HG02870 (cell line): ENCODE data around the gene KLF1.
"Not testable (repeated sequence)": the region's sequence is repeated elsewhere in the genome, so short reads cannot be mapped to it uniquely, and the experiment has no call there.

Experiments
- ATAC-seq: cut with Tn5 transposase; IDR thresholded peaks from one replicate; pipeline ENCODE4 v1.9.1; 2021; ENCODE audit warnings: mild to moderate bottlenecking, moderate library complexity; ENCODE audit not compliant: unreplicated experiment

The KLF1 gene

DNA sequence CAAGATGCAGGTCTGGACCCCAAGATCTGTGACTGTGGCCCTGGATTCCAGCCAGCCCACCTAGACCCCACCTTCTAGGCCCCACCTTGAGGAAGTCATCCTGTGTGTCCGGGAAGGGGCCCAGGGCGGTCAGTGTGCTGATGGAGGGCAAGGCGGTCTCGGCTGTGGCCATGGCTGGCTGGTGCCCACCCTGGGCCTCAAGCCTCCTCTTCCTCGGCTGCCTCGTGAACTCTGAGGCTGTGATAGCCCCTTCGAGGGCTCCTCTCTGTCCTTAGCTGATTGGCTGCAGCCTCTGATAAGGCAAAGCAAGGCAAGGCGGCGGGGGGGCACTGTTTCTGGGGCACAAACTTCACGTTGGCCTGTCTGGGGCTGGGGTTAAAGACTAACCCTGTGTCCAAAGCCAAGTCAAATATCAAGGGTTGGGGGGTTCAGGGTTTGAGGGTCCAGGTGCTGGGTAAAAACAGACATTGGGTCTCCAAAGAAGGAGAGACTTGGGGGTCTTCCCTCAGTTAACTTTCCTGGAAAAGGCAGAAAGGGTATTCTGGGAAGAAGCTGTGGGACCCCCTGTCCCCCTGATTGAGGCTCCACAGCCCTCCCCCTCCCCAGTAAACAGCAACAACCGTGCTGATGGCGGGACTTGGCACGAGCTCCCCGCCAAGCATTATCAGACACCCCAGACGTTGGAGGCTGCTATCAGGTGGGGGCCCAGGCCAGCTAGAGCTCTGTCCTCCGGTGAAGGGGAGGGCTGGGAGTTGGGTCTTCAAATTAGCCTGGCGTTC is at the start of gene KLF1:
TSS of gene KLF1 (minus strand) at position 233 of the 779 bp plus-strand sequence. CDS start at position 172, 61 bp downstream.
- no peak for ATAC-seq

DNA sequence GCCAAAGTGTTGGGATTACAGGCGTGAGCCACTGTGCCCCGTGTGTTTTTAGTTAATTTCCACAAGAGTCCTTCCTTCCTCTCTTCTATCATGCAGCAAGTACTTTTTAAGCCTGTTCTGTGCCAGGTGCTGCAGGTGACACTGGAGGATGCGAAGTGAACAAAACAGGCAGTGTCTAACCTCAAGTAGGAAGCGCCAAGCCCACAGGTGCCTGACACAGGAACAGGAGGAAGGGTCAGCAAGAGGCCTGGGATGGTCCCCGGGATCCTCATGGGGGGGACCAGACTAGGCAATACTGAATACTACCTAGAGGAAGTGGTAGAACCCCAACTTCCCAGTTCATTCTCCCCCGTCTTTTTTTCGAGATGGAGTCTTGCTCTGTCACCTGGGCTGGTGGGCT is 49.6 kb upstream of the KLF1 start:
- no peak for ATAC-seq

DNA sequence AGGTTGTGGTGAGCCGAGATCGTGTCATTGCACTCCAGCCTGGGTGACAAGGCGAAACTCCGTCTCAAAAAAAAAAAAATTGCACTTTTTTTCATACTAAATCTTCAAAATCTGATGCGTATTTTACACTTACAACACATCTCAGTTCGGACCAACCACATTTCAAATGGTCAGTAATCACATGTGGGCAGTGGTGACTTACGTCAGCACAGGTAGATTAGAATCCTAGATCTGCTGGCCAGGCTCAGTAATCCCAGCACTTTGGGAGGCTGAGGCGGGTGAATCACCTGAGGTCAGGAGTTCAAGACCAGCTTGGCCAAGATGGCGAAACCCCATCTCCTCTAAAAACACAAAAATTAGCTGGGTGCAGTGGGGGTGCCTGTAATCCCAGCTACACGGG is 48.1 kb upstream of the KLF1 start:
- no peak for ATAC-seq

DNA sequence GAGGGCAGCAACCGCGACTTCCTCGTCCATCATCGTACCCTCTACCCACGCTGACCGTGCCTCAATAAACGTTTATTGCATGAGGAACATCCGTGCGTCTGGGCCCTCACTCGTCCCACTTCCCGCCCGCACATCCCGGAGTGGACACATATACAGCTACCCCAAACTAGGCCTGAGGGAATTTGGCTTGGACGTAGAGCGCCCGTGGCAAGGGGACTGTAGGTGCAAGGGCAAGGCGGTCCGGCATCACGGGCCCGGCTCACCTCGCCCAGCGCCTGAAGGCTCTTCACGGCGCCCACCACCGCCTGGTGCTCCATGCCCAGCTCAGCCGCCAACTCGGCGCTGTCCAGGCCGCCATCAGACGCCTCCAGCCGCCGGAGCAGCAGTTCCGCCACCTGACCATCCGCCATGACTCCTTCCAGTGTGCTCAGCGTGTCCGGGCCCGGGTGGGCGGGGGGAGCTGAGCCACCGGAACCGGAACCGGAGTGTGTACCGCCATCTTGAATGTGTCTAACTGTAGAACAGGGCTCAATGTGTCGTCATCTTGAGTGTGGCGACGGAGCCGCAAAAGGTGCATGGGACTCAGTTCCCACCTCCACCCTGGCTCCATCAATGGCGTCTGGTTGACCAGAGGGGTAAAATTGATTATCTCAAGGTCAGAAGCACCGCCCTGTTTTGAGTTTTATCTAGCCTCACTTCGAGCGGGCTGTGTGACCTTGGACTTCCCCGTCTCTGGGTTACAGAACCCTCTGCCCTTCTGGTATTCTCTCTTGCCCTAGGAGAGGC is 46.5 kb upstream of the KLF1 start, which contains the start of gene FARSA:
TSS of gene FARSA (minus strand) at position 425 of the 786 bp plus-strand sequence. CDS start at position 410, 15 bp downstream.
- peak; percentile 39 for ATAC-seq

DNA sequence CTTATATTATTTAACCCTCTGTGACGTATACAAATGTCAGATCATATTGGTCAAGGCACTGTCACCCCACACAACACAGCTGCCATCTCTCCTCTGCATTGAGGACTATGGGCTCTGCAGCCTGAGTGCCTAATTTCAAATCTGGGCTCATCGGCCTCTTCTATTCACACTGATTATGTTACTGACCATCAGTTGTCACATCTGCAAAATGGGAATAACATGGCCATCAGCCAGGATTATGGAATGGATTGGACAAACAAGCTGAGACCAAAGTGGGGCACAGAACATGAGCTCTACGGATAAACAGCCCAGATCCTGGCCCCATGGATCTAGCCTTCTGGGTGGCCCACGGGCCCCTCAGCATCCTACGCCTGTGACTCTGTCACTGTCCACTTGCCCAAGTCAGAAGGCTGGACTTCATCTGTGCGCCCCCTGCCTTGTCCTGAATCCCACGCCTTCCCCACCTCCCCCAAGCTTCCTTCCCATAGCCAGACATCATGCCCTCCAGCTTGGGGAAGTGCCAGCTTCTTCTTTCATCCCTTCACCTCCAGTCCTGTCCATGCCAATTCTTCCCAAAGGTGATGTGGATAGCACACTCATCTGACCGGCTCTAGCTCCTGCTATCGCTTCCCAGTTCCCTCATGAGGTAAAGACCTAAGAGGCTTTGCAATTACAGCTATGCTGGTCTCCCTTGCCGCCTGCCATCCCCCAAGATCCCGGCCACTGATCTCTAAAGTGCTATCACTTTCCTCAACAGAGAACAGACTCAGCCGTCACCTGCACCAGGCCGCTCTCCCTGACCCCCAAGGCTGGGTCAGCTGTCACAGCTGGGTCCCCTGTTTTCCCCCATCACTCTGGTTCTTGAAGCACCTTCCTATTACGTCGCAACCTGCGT is 45.6 kb upstream of the KLF1 start:
- no peak for ATAC-seq

DNA sequence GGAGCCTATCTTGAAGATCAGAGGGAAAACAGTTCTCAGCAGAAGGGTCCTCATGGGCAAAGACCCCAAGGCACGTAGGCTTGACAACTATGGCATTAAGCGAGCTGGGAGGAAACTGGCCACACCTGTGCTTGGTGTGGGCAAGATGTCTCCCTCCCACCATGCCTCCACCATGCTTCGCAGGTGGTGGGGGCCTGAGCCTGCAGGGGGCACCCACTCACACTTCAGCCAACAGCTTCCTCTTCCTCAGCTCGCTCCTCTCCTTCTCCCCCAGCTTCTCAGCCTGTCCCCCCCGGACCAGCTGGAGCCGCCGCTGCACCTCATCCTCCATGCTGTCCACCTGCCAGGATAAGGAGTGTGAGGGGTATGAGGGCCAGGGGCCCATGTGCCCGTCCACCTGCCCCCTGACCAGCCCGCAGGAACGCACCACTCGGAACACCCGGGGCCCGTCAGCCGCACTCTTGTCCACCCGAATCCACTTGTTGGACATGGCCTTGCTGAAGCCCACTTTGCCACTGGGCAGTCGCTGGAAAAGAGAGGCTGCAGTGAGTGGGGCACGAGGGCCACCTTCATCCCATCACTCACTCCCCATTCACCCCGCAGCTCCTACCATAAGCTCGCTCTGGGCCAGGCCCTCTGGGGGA is 43.1 kb upstream of the KLF1 start:
- ATAC-seq = no peak

DNA sequence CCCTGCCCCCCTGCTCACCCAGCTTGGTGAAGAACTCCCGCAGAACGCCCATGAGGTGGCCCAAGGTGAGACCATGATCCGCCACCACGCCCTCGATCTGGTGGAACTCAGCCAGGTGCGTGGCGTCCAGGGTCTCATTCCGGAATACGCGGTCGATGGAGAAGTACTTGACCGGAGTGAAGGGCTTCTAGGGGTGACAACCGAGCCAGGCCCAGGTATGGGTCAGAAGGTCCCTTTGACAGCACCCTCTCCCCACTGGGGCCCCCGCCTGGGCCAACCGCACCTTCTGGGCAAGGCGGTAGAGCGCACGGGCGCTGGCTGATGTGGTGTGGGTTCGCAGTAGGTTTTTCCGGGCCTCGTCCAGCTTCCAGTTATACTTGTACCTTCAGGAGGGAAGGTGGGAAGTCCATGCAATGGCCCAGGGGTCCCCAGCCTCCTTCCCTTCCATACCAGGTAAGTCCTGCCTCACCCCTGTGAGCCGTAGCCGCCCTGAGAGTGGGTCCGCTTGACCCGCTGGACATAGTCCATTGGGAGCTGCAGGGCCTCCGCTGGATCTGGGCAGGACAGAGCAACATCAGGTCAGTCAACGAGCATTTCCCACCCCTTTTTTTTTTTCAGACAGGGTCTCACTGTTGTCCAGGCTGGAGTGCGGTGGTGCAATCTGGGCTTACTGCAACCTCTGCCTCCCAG is 37.8 kb upstream of the KLF1 start:
- ATAC-seq = no peak

DNA sequence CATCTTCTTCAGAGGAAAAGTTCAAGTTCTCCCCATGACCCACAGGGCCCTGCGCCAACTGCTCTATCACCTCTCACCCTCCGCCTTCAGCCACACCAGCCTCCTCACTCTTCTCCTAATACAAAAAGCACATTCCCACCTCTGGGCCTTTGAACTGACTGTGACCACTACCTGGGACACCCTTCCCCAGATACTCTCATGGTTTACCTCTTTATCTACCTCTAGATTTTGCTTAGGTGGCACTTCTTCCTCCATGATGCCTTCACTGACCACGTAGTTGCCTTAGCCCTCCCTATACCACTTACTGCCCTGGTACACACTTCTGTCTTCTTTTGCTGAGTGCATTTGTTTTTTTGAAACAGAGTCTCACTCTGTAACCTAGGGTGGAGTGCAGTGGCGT is 36.0 kb upstream of the KLF1 start:
- no peak for ATAC-seq

DNA sequence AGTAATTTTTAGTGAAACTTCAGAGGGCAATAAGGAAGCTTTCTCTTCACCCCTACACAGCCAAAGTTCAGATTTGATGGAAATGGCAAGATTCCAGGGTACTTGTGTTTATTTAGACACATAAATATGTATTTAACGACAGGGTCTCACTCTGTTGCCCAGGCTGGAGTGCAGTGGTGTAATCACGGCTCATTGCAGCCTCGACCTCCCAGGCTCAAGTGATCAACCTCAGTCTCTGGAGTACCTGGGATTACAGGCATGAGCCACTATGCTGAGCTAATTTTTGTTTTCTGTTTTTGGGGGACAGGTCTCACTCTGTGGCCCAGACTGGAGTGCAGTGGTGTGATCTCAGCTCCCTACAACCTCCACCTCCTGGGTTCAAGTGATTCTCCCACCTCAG is 34.0 kb upstream of the KLF1 start:
- no peak for ATAC-seq

DNA sequence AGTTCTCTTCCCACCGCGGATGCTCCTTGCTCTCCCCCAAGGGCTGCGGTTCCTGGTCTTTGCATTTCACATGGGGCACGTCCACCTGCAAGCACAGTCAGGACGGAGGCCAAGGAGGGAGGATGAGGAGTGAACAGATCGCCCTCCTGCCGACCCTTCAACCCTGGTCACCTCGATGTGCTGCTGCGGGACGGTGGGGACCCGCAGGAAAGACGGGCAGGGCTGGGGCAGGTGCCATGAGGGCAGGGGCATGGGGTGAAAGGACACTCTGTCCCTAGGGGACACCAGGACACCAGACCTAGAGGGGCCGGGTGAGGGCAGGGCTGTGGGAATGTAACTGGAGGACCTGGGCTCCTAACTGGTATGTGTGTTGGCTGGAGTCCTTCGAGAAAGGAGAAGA is 31.3 kb upstream of the KLF1 start:
- no peak for ATAC-seq

DNA sequence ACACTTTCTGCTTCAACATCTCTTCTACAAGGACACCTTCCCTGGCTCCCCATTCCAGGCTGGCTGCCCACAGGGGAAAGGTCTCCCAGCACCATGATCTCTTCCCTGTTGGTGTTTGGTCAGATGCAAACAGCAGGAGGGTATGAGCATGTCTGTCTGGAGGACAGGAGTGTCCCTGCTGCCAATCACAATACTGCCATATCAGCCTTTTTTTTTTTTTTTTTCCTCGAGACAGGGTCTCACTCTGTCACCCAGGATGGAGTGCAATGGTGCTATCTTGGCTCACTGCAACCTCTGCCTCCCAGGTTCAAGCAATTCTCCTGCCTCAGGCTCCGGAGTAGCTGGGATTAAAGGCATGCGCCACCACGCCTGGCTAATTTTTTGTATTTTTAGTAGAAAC is 28.9 kb upstream of the KLF1 start:
- not testable (repeated sequence) for ATAC-seq

DNA sequence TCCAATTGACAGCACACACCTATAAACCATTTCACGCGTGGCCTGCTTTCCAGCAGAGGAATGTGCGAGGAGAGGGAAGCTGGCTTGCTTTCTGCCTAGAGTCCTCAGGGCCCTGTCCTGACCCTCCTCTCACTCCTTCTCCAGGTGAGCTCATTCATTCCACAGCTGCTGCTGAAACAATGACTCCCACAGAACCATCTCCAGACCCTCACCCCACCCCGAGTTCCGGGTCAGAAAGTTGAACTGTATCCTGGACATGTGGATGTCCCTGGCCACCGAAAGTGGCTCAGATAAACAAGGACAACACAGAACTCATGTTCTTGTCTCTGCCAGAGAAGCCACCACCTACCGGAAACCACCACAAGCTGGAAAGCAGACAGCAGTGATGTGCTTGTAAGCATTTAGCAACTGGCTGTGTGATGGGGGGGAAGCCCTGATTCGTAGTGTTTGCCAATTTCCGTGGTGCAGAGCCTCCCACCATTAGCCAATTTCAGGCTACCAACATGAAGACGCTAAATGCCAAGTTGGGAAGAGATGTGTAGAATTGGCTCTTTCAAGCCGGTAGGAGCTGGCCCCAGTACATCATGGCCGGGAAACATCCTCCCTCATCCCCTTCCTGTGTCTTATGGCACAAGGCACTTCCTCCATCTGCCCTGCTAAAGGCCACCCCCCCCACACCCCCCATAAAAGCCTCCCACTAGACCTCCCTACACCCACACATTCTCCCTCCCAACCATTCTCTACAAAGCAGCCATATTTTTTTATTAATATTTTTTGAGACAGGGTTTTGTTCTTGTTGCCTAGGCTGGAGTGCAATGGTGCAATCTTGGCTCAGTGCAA is 27.1 kb upstream of the KLF1 start:
- ATAC-seq = no peak

DNA sequence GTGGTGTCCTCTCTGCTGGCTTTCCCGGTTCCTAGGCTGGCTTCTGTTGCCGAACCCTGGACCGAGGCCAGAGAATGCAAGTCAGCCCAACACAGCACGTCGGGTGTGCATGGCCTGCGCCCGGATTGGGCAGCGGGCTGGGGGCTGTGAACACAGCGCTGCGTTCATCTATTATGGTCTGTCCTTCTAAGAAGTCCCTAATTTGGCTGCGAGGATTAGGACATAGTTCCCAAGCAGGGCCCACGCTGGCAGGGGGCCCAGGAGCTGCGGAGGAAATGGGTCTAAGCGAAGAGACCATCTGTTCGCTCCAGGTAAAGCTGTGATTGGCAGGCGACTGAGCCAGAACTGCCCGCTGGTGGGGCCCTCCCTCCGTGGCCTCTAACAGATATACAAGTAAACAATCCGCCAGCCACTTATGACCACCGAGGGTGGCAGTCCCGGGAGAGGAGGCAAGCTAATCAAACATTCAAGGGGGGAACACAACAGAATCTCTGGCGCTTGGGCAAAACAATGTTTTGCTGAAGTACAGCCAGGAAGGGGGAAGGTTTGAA is 26.1 kb upstream of the KLF1 start:
- no peak for ATAC-seq

DNA sequence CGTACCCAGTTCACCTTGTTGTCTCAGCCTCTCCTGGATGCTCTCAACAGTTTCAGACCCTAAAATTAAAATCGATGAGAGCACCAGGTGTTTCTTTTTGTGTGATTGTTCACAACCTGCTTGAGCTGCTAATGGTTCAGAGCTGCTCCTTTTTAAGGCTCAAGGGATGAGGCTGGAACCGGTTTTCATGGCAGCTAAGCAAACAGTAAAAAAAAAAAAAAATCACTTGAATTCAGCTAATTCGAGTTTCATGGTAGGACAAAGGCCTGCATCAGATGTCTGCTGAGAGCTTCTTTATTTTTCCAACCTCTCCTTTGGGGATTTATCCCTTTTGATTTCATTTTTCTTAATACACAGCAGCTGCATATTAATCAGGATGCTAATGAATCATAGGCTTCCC is 25.6 kb upstream of the KLF1 start:
- no peak for ATAC-seq

DNA sequence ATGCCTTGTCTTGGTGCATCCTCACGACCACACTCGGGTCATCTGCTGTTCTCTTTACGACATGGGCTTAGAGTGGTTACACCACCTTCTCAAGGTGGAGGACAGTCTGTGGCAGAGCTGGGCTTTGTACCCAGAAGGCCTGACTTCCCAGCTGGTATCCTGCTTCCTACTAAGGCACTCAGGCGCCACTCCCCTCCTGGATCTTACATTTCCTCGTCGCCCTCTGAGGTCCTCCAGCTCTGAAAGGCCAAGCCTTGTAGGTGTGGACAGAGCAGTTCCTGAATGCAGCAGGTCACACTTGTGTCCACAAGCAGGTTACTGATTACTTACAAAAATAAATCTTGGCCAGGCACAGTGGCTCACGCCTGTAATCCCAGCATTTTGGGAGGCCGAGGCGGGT is 20.2 kb upstream of the KLF1 start:
- ATAC-seq = no peak

DNA sequence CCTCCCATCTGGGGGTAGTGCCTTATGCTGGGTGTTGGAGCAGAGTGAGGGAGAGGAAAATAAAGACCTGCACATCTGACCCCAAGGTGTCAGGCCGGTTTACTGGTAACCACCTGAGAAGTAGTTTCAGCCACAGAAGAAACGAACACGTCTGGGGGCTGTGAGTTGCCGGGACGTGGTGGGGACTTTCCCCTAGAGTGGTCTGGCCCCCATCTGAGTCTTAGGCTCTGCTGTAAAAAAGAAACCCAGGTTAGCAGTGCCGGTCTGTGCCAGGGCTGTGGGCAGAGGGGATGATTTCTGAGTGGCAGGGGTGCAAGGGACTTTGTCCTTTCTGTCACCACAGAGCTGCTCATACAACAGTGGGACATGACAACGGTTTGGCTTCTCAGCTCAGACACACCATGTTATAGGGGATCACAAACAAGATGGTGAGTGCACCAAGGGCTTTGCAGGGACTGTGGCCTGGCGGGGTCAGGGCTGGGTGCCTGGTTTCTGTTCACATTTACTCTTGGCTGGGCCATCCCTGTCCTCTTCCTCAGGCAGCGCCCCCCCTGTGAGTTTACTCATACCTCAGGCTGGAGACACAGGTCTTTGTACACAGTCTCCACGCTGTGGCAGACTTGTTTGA is 13.0 kb upstream of the KLF1 start:
- no peak for ATAC-seq

DNA sequence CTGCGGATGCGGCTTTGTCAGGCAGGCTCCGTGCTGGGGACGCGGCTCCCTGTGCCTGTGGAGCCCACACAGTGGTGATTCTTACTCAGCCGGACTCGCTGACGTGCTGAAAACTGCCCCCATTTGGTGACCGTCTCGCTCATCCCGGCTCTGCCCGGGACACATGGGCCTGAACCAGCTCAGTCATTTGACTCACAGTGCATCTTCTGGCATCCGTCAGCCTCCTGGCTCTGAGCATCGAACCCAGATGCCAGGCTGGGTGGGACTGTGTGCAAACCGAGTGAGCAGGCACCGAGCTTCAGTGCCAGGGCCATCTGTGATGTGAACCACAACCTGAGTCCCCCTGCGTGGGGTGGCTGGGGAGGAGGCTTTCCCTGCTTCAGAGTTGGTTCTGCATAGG is 9.5 kb upstream of the KLF1 start:
- no peak for ATAC-seq

DNA sequence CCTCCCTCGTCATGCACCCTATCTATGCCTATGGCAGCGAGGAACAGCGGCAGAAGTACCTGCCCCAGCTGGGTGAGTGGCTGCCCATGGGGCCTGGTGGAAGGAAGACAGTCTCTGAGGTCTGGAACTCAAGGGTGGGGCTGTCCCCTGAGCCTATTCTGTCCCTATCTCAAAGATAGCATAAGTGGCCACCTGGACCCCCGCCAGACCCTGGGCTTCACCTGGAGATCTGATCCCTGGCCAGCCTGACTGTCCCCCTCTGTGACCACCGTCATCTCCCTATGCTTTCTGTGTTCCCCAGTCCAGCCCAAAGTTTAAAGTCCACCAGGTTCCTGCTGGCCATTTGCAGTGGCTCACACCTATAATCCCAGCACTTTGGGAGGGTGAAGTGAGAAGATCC is 6.6 kb upstream of the KLF1 start:
- no peak for ATAC-seq
